Right atrium auricular region (tissue), 2 donors: ENCODE measurements around the gene QRFPR. TPM values are rescaled to one million over a fixed set of nuclear protein-coding genes. Genes with fewer than 3 reads are reported as not detected.

Source experiments
- DNase-seq: peaks from one replicate; pipeline ENCODE4 v3.0.0-alpha.2; 2019; ENCODE audit warnings: low spot score
- H3K27ac ChIP-seq, 2 donors: fragments of 200-600 bp; sonication (generic); 1 replicate in 1 of 2; 2 replicates in 1 of 2; pipeline ENCODE4 v1.5.1; 2016 to 2019
- H3K27me3 ChIP-seq, 2 donors: fragments of 200-600 bp; sonication (generic); one replicate each; pipeline versions ENCODE4 v1.5.1 to v1.6.0; 2017 to 2019
- H3K36me3 ChIP-seq: fragments of 200-600 bp; sonication (generic); one replicate; pipeline ENCODE4 v1.5.1; 2016
- H3K4me1 ChIP-seq, 2 donors: fragments of 200-600 bp; sonication (generic); one replicate each; pipeline versions ENCODE4 v1.5.1 to v1.6.0; 2017 to 2019
- H3K4me3 ChIP-seq, 2 donors: fragments of 200-600 bp; sonication (generic); 1 replicate in 1 of 2; 2 replicates in 1 of 2; pipeline ENCODE4 v1.5.1; 2017 to 2019; ENCODE audit warnings: mild to moderate bottlenecking in 1 of 2, moderate library complexity in 1 of 2
- H3K9me3 ChIP-seq, 2 donors: fragments of 200-600 bp; sonication (generic); one replicate each; pipeline ENCODE4 v1.5.1; 2019
- total RNA-seq, 2 donors: library from RNA; depleted of rRNA; stranded (reverse); fragments of >200 nt; gene quantifications; one replicate each; pipeline ENCODE4 v1.1.0, GENCODE V29; 2016
- TF ChIP-seq, protein P1 (sequence below), 2 donors: fragments of 200-600 bp; sonication (generic); IDR thresholded peaks; one replicate each; pipeline ENCODE4 v1.5.1; 2019; ENCODE audit warnings: antibody characterized with exemption in 2 of 2

Gene QRFPR
- total RNA-seq, 2 donors from 2014 or later = 1.6 to 1.8 TPM

DNA sequence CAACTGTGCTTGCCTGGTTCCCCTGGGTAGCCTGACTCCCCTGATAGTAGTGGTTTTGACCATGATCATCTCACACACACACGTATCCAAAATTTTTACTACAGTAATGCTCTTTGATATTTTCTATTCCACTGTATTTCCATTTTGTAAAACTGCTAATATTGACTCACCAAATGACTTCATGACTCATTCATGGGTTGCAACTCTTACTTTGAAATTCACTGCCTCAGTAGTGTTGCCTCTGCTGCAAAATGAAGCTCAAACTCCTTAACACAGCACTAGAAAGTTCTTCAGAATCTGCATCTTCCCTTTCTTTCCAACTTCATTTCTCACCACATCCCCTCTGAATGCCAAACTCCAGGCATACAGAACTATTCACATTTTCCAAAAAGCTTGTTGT is 20.3 kb downstream of the QRFPR start:
- Histone ChIP-seq H3K4me1 (no peaks in the 10 kb centered on the region), H3K27me3 (no peaks in the 10 kb centered on the region), H3K4me3 (no peak overlapping the region), H3K9me3 (no peaks in the 10 kb centered on the region), H3K36me3 (no peaks in the 10 kb centered on the region), H3K27ac (no peak overlapping the region)
- DNase-seq = no peak
- TF ChIP-seq, protein P1, sequence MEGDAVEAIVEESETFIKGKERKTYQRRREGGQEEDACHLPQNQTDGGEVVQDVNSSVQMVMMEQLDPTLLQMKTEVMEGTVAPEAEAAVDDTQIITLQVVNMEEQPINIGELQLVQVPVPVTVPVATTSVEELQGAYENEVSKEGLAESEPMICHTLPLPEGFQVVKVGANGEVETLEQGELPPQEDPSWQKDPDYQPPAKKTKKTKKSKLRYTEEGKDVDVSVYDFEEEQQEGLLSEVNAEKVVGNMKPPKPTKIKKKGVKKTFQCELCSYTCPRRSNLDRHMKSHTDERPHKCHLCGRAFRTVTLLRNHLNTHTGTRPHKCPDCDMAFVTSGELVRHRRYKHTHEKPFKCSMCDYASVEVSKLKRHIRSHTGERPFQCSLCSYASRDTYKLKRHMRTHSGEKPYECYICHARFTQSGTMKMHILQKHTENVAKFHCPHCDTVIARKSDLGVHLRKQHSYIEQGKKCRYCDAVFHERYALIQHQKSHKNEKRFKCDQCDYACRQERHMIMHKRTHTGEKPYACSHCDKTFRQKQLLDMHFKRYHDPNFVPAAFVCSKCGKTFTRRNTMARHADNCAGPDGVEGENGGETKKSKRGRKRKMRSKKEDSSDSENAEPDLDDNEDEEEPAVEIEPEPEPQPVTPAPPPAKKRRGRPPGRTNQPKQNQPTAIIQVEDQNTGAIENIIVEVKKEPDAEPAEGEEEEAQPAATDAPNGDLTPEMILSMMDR (IDR thresholded peaks at IDR 0.05) = no peak

DNA sequence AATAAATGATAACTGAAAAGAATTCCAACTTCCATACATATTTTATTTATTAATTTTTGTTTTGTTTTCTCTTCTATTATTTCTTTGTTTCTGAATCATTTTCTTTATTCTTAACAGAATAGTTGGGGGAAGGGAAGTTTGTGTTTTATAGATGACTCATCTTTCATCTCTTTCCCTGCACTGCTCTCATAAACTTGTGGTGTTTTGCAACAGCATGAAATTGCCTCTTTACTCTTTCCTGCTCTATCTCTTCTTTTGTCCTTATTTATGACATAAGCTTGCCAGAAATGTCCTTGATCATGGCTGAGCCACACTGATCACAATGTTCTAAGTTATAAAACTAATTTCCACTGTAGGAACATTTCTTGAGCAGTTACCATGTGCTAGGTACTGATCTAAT is 22.3 kb downstream of the QRFPR start:
- H3K27me3 ChIP-seq = no peaks in the 10 kb centered on the region
- H3K27ac ChIP-seq = no peak overlapping the region
- no peaks in the 10 kb centered on the region for H3K4me1 ChIP-seq
- no peak for DNase-seq
- no peak overlapping the region for H3K4me3 ChIP-seq
- TF ChIP-seq, protein P1 (IDR thresholded peaks at IDR 0.05) = no peak
- H3K36me3 ChIP-seq = no peaks in the 10 kb centered on the region
- peaks cover 0 to 13% of the 10 kb centered on the region in 2 donors for H3K9me3 ChIP-seq

DNA sequence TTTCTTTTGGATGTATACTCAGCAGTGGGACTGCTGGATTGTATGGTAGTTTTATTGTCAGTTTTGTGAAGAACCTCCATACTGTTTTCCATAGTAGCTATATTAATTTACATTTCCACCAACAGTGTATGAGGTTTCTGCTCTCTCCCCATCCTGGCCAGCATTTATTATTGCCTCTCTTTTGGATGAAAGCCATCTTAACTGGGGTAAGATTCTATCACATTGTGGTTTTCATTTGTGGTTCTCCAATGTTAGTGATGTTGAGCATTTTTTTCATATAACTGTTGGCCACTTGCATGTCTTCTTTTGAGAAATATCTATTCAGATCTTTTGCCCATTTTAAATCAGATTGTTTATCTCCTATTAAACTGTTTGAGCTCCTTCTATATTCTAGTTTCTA is 27.6 kb downstream of the QRFPR start:
- no peak for DNase-seq
- no peak overlapping the region for H3K4me3 ChIP-seq
- H3K27me3 ChIP-seq = no peaks in the 10 kb centered on the region
- no peaks in the 10 kb centered on the region for H3K4me1 ChIP-seq
- TF ChIP-seq, protein P1 (IDR thresholded peaks at IDR 0.05) = no peak
- no peak overlapping the region for H3K27ac ChIP-seq
- peaks cover 0 to 13% of the 10 kb centered on the region in 2 donors for H3K9me3 ChIP-seq
- no peaks in the 10 kb centered on the region for H3K36me3 ChIP-seq

DNA sequence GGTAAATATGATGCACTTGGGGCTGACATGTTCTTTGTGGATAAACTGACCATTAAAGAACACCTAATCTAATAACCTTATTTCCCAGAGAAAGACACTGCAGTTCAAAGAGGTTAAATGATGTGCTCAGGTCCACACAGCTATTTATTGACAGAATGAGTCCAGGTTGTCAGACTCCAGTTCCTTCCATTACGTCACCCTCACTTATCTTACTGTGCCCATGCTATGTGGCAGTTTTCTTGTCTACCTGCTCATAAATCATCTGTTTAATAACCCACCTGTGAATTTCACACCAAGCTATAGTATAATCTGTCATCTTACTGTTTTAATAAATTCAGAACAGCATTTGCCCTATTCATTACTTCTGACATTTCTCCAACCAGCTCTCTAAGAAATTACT is 36.7 kb downstream of the QRFPR start:
- no peak overlapping the region for H3K4me3 ChIP-seq
- no peak overlapping the region for H3K27ac ChIP-seq
- TF ChIP-seq, protein P1 (IDR thresholded peaks at IDR 0.05) = no peak
- H3K36me3 ChIP-seq = no peaks in the 10 kb centered on the region
- H3K9me3 ChIP-seq = no peaks in the 10 kb centered on the region
- no peaks in the 10 kb centered on the region for H3K27me3 ChIP-seq
- H3K4me1 ChIP-seq = no peaks in the 10 kb centered on the region
- no peak for DNase-seq

DNA sequence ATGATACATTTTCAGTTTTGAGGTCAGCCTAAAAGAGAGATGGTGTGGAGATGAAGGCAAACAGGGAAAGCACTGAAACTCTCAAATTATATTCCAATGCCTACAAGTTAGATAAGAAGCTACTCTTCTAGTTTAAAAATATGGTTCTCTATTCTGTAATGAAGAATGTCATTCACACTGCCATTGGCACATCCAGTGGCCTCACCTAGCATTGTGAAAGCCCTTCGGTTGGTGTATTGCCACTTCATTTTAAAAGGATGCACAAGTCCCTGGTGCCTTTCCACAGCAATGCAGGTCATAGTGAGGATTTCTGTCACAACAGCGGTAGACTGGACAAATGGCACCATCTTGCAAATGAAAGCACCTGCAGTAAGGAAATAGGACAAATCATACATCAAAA is 40.6 kb downstream of the QRFPR start:
- H3K9me3 ChIP-seq = no peaks in the 10 kb centered on the region
- H3K4me3 ChIP-seq = no peak overlapping the region
- H3K27ac ChIP-seq = no peak overlapping the region
- no peaks in the 10 kb centered on the region for H3K36me3 ChIP-seq
- DNase-seq = no peak
- TF ChIP-seq, protein P1 (IDR thresholded peaks at IDR 0.05) = no peak
- H3K4me1 ChIP-seq = no peaks in the 10 kb centered on the region
- H3K27me3 ChIP-seq = no peaks in the 10 kb centered on the region

DNA sequence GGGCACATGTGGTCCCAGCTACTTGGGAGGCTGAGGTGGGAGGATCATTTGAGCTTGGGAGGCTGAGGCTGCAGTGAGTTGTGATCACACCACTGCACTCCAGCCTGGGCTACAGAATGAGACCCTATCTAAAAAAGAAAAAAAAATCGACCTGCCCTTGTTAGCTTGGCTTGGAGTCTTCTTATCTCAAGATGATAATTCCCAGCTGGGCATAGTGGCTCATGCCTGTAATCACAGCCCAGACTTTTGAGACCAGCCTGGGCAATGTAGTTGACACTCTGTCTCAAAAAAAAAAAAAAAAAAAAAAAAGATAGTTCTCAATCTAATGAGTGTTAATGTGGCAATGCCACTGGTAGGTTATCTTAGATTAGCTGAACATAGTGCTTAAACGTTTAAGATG is 41.0 kb downstream of the QRFPR start:
- Histone ChIP-seq H3K27ac (no peak overlapping the region), H3K4me3 (no peak overlapping the region), H3K4me1 (no peaks in the 10 kb centered on the region), H3K9me3 (no peaks in the 10 kb centered on the region), H3K27me3 (no peaks in the 10 kb centered on the region), H3K36me3 (no peaks in the 10 kb centered on the region)
- DNase-seq = no peak
- TF ChIP-seq, protein P1 (IDR thresholded peaks at IDR 0.05) = no peak
